Natural killer cell (primary cell): ENCODE data around the gene C6orf52. TPM values are rescaled to one million over a fixed set of nuclear protein-coding genes. Genes with fewer than 3 reads are reported as not detected.

ENCODE experiments used
- ATAC-seq, 3 donors: fragments of 150-1000 bp in 2 of 3; fragments of 200-7000 bp in 1 of 3; cut with Tn5 transposase; 1 replicate in 1 of 3; 2 replicates in 2 of 3; pipeline ENCODE4 v1.10.0; 2021; ENCODE audit warnings: mild to moderate bottlenecking in 2 of 3, moderate library complexity in 2 of 3
- DNase-seq, 2 donors: peaks; one replicate each; pipeline versions ENCODE4 v3.0.0 to v3.0.0-alpha.2; 2013 to 2021; ENCODE audit warnings: mixed read lengths in 1 of 2
- H3K27ac ChIP-seq: one replicate; pipeline ENCODE4 v1.5.1; 2013; ENCODE audit warnings: mild to moderate bottlenecking, low read length
- H3K27me3 ChIP-seq: one replicate; pipeline ENCODE4 v1.6.1; 2013; ENCODE audit warnings: low read length; ENCODE audit not compliant: control insufficient read depth, insufficient read depth
- H3K36me3 ChIP-seq: one replicate; pipeline ENCODE4 v1.6.1; 2013; ENCODE audit warnings: low read length; ENCODE audit not compliant: control insufficient read depth, insufficient read depth
- H3K4me1 ChIP-seq: one replicate; pipeline ENCODE4 v1.6.1; 2013; ENCODE audit warnings: low read length; ENCODE audit not compliant: control insufficient read depth, insufficient read depth
- H3K4me3 ChIP-seq: one replicate; pipeline ENCODE4 v1.5.1; 2013; ENCODE audit warnings: low read length
- H3K9me3 ChIP-seq: one replicate; pipeline ENCODE4 v1.6.1; 2013; ENCODE audit warnings: low read length; ENCODE audit not compliant: control insufficient read depth, insufficient read depth
- H3K27ac Mint-ChIP-seq, 2 donors: one replicate each; pipeline ENCODE4 v1.8.0; 2022; ENCODE audit warnings: mild to moderate bottlenecking in 2 of 2, mixed read lengths in 2 of 2, moderate library complexity in 1 of 2
- H3K27me3 Mint-ChIP-seq, 2 donors: one replicate each; pipeline ENCODE4 v1.8.0; 2022; ENCODE audit warnings: low read depth in 2 of 2, mixed read lengths in 2 of 2
- H3K36me3 Mint-ChIP-seq: one replicate; pipeline ENCODE4 v1.8.0; 2022; ENCODE audit warnings: mixed read lengths
- H3K4me1 Mint-ChIP-seq, 2 donors: one replicate each; pipeline ENCODE4 v1.8.0; 2022; ENCODE audit warnings: mixed read lengths in 2 of 2
- H3K4me3 Mint-ChIP-seq: one replicate; pipeline ENCODE4 v1.8.0; 2022; ENCODE audit warnings: mild to moderate bottlenecking, moderate library complexity, mixed read lengths
- H3K9me3 Mint-ChIP-seq, 2 donors: one replicate each; pipeline ENCODE4 v1.8.0; 2022; ENCODE audit warnings: mixed read lengths in 2 of 2
- CTCF ChIP-seq: fragments of 200-600 bp; IDR thresholded peaks from one replicate; pipeline ENCODE4 v1.8.0; 2022; ENCODE audit warnings: antibody characterized with exemption
- WGBS: methylation state at CpG from one replicate; pipeline ENCODE4 v1.1.7; 2013; ENCODE audit warnings: missing lambda C conversion rate; ENCODE audit not compliant: insufficient coverage; 5-methylcytosine and 5-hydroxymethylcytosine counted together
- intact Hi-C: fragments of 100-400 bp; cut with micrococcal nuclease; formaldehyde crosslinking; loops from one replicate; pipeline ENCODE4 v1.14.2; 2022
- total RNA-seq, 4 donors: library from RNA; stranded (reverse); fragments of 120-200 nt in 1 of 4; gene quantifications; one replicate each; pipeline versions ENCODE4 v1.2.3 to v1.2.4, GENCODE V29; 2013 to 2022

The C6orf52 gene
- total RNA-seq, 3 donors from 2014 or later (not counting 1 experiment from before 2014, with no cell fraction given) = 0.58 to 0.91 TPM; not detected in 1

DNA sequence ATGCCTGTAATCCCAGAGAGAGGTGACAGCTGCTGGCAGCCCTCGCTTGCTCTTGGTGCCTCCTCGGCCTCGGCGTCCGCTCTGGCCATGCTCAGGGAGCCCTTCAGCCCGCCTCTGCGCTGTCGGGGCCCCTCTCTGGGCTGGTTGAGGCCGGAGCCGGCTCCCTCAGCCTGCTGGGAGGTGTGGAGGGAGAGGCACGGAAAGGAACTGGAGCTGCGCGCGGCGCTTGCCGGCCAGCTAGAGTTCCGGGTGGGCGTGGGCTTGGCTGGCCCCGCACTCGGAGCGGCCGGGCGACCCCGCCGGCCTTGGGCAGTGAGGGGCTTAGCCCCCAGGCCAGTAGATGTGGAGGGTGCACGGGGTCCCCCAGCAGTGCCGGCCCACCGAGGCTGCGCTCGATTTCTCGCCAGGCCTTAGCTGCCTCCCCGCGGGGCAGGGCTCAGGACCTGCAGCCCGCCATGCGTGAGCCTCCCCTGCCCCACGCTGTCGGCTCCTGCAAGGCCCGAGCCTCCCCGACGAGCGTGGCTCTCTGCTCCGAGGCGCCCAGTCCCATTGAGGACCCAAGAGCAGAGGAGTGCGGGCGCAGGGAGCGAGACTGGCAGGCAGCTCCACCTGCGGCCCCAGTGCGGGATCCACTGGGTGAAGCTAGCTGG lies 34.6 kb downstream of the C6orf52 start:
- 81% methylated on average over 48 of the region's 48 CpGs for WGBS
- intact Hi-C loops = no loop called here
- no peaks in the 10 kb centered on the region for H3K36me3 Mint-ChIP-seq
- H3K27ac Mint-ChIP-seq = peak overlapping the region in 1 of 2 donors; percentile 42
- TF ChIP-seq CTCF = no peak
- Histone ChIP-seq H3K27ac (no peak overlapping the region), H3K4me3 (peak overlapping the region; percentile 27), H3K27me3 (no peaks in the 10 kb centered on the region), H3K9me3 (no peaks in the 10 kb centered on the region), H3K4me1 (peaks cover 8% of the 10 kb centered on the region), H3K36me3 (no peaks in the 10 kb centered on the region)
- ATAC-seq = peak in 1 of 3 donors; percentile 34
- peaks cover 9 to 10% of the 10 kb centered on the region in 2 donors for H3K4me1 Mint-ChIP-seq
- peaks cover 2 to 16% of the 10 kb centered on the region in 2 donors for H3K27me3 Mint-ChIP-seq
- H3K4me3 Mint-ChIP-seq = no peak overlapping the region
- H3K9me3 Mint-ChIP-seq = no peaks in the 10 kb centered on the region
- peak in 1 of 2 donors; percentile 4 for DNase-seq

GRCh38 chr6:10658910-10659698 lies 35.3 kb downstream of the C6orf52 start:
- peaks cover 9 to 10% of the 10 kb centered on the region in 2 donors for H3K4me1 Mint-ChIP-seq
- no peak for ATAC-seq
- Histone ChIP-seq H3K9me3 (no peaks in the 10 kb centered on the region), H3K4me3 (peak overlapping the region; percentile 27), H3K27ac (no peak overlapping the region), H3K27me3 (no peaks in the 10 kb centered on the region), H3K36me3 (no peaks in the 10 kb centered on the region), H3K4me1 (peaks cover 8% of the 10 kb centered on the region)
- H3K27me3 Mint-ChIP-seq = peaks cover 2 to 11% of the 10 kb centered on the region in 2 donors
- no peaks in the 10 kb centered on the region for H3K9me3 Mint-ChIP-seq
- H3K27ac Mint-ChIP-seq = peak overlapping the region in 1 of 2 donors; percentile 42
- no peak for DNase-seq
- H3K4me3 Mint-ChIP-seq = peak overlapping the region; percentile 45
- no peaks in the 10 kb centered on the region for H3K36me3 Mint-ChIP-seq
- intact Hi-C loops = no loop called here
- WGBS = 85% methylated on average over 24 of the region's 24 CpGs
- TF ChIP-seq CTCF = no peak

DNA sequence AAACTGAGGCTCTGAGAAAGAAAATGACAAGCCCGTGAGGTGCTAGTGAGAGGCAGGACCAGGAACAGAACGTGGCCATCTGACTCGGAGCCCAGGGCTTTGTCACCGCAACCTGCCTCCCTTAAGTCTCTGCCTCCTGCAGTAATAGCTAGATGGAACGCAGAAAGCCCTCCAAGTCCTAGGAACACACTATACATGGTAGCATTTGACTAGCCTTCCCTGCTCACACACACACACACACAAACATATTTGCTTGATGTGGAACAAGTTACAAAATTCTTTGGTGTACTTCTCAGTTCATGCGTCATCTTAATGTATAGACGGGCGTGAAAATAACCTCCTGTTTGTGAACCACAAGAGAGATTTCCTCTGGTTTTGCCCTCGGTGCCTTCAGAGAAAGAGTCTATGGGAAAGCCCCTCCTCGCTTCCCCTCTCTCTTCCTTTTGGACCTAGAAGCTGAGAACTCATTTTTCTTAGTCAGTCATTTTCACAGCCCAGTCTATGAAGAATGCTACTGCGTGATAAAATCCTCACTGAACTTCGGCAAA lies 38.8 kb downstream of the C6orf52 start:
- H3K9me3 Mint-ChIP-seq = no peaks in the 10 kb centered on the region
- Histone ChIP-seq H3K36me3 (no peaks in the 10 kb centered on the region), H3K4me3 (no peak overlapping the region), H3K27me3 (no peaks in the 10 kb centered on the region), H3K4me1 (peaks cover 8% of the 10 kb centered on the region), H3K27ac (no peak overlapping the region), H3K9me3 (no peaks in the 10 kb centered on the region)
- ATAC-seq = peak; percentile 30 to 65 (median 47)
- peaks cover 8 to 25% of the 10 kb centered on the region in 2 donors for H3K27me3 Mint-ChIP-seq
- no peaks in the 10 kb centered on the region for H3K36me3 Mint-ChIP-seq
- 22% methylated on average over 12 of the region's 12 CpGs for WGBS
- intact Hi-C loops = no loop called here
- TF ChIP-seq CTCF = no peak
- peak in 1 of 2 donors; percentile 57 for DNase-seq
- peak overlapping the region in 1 of 2 donors; percentile 57 for H3K27ac Mint-ChIP-seq
- H3K4me3 Mint-ChIP-seq = no peak overlapping the region
- peaks cover 9 to 10% of the 10 kb centered on the region in 2 donors for H3K4me1 Mint-ChIP-seq
